HepG2 (cell line): ENCODE results near the gene FASLG. TPM values are rescaled to one million over a fixed set of nuclear protein-coding genes. Genes with fewer than 3 reads are reported as not detected.

Source experiments
- ATM ChIP-seq: fragments of 450-650 bp; IDR thresholded peaks from 2 replicates; pipeline ENCODE4 v1.7.1; 2017; ENCODE audit warnings: mild to moderate bottlenecking, borderline replicate concordance
- ELF1 ChIP-seq: sonication (generic); formaldehyde crosslinking; IDR thresholded peaks from 2 replicates; pipeline ENCODE4 v1.4.0; 2020; ENCODE audit warnings: missing genetic modification reagents
- ERF ChIP-seq: IDR thresholded peaks from 2 replicates; pipeline ENCODE4 v1.6.1; 2018; ENCODE audit warnings: missing biosample characterization, missing genetic modification reagents
- GATAD1 ChIP-seq: IDR thresholded peaks from 2 replicates; pipeline ENCODE4 v1.6.1; 2016; ENCODE audit warnings: missing genetic modification reagents, missing compliant biosample characterization
- GPN1 ChIP-seq: sonication (generic); formaldehyde crosslinking; IDR thresholded peaks from 2 replicates; pipeline ENCODE4 v1.5.1; 2020; ENCODE audit warnings: missing genetic modification reagents, borderline replicate concordance
- HNRNPLL ChIP-seq: fragments of 200-400 bp; formaldehyde crosslinking; IDR thresholded peaks from 2 replicates; pipeline ENCODE4 v1.6.1; 2017; ENCODE audit warnings: mild to moderate bottlenecking, low read depth, low read length; ENCODE audit not compliant: poor library complexity, severe bottlenecking
- HOXA3 ChIP-seq: sonication (generic); formaldehyde crosslinking; IDR thresholded peaks from 2 replicates; pipeline ENCODE4 v1.5.0; 2020; ENCODE audit warnings: missing genetic modification reagents
- KAT8 ChIP-seq: IDR thresholded peaks from 2 replicates; pipeline ENCODE4 v1.6.1; 2016; ENCODE audit warnings: missing genetic modification reagents, missing compliant biosample characterization
- KLF11 ChIP-seq: IDR thresholded peaks from 2 replicates; pipeline ENCODE4 v1.6.1; 2016; ENCODE audit warnings: missing compliant biosample characterization
- KLF15 ChIP-seq: sonication (generic); formaldehyde crosslinking; IDR thresholded peaks from 2 replicates; pipeline ENCODE4 v1.8.1; 2023; ENCODE audit warnings: borderline replicate concordance, mild to moderate bottlenecking, inconsistent platforms, missing genetic modification reagents, mixed read lengths
- ZFP1 ChIP-seq: IDR thresholded peaks from 2 replicates; pipeline ENCODE4 v1.6.1; 2016
- ZFP36L2 ChIP-seq: sonication (generic); formaldehyde crosslinking; IDR thresholded peaks from 2 replicates; pipeline ENCODE4 v1.4.0; 2020; ENCODE audit warnings: missing genetic modification reagents
- ZNF101 ChIP-seq: sonication (generic); formaldehyde crosslinking; IDR thresholded peaks from 2 replicates; pipeline ENCODE4 v1.4.0; 2020; ENCODE audit warnings: mild to moderate bottlenecking, low read depth, missing genetic modification reagents, borderline replicate concordance
- ZNF326 ChIP-seq: sonication (generic); formaldehyde crosslinking; IDR thresholded peaks from 2 replicates; pipeline ENCODE4 v1.4.0; 2020; ENCODE audit warnings: missing genetic modification reagents, borderline replicate concordance
- ZNF557 ChIP-seq: sonication (generic); formaldehyde crosslinking; IDR thresholded peaks from 2 replicates; pipeline ENCODE4 v1.4.0; 2020; ENCODE audit warnings: missing genetic modification reagents
- ZNF670 ChIP-seq: sonication (generic); formaldehyde crosslinking; IDR thresholded peaks from 2 replicates; pipeline ENCODE4 v1.8.0; 2022; ENCODE audit warnings: mild to moderate bottlenecking, missing genetic modification reagents, borderline replicate concordance
- ZNF777 ChIP-seq: sonication (generic); formaldehyde crosslinking; IDR thresholded peaks from 2 replicates; pipeline ENCODE4 v1.4.0; 2020; ENCODE audit warnings: missing genetic modification reagents
- polyA plus RNA-seq, 8 experiments: library from polyadenylated mRNA; depleted of rRNA in 3 of 8; stranded (reverse) in 7 of 8; unstranded in 1 of 8; fragments of >200 nt; fragmentation: Illumina TruSeq in 4 of 8; extraction: Trizol in 4 of 8; gene quantifications; 2 replicates each; pipeline versions ENCODE4 v1.2.1 to v1.2.3, GENCODE V29; 2011 to 2016; ENCODE audit warnings: low read depth in 4 of 8, missing spikeins in 1 of 8, mixed read lengths in 1 of 8; ENCODE audit not compliant: insufficient read depth in 1 of 8
- total RNA-seq, 5 experiments: library from RNA; depleted of rRNA; stranded (reverse); fragments of >200 nt; fragmentation: Illumina TruSeq; extraction: Trizol; gene quantifications; 2 replicates each; pipeline ENCODE4 v1.2.3, GENCODE V29; 2016; ENCODE audit warnings: low read depth in 1 of 5
- TF ChIP-seq, protein P1 (sequence below): sonication (generic); formaldehyde crosslinking; IDR thresholded peaks from 2 replicates; pipeline ENCODE4 v1.5.0; 2020; ENCODE audit warnings: mild to moderate bottlenecking, missing genetic modification reagents
- TF ChIP-seq, protein P2 (sequence below), 2 experiments: sonication (generic) in 1 of 2; formaldehyde crosslinking in 1 of 2; IDR thresholded peaks; 2 replicates each; pipeline versions ENCODE4 v1.4.0 to v1.6.1; 2016 to 2020; ENCODE audit warnings: borderline replicate concordance in 1 of 2, low read depth in 1 of 2, mild to moderate bottlenecking in 1 of 2, missing genetic modification reagents in 1 of 2
- TF ChIP-seq, protein P3 (sequence below): sonication (generic); formaldehyde crosslinking; IDR thresholded peaks from 2 replicates; pipeline ENCODE4 v1.4.0; 2020; ENCODE audit warnings: missing genetic modification reagents

The FASLG gene
- total and polyA plus RNA-seq, 2 of the 13 experiments (the other 11 are each of a cell fraction or from before 2014, with no cell fraction given), result 0.08 TPM; not detected in 1

DNA sequence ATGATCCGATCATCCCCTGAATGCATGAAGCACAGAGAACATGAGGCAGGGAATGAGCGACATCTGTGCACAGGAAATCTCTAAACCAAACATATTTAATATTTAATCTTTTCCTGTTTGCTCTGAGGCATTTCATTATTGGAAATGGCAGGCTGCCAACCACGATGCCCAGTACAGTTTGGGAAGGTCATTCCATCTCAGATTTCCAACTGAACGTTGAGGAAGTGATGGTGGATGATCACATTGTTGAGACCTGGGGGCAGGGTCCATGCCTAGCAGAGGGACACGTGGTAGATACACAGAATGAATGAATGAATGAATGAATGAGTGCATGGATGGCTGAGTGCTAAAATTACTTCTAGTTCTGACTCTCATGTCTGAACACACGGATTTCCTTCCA is 15.9 kb upstream of the FASLG start (continued):
- TF ChIP-seq, protein P1, sequence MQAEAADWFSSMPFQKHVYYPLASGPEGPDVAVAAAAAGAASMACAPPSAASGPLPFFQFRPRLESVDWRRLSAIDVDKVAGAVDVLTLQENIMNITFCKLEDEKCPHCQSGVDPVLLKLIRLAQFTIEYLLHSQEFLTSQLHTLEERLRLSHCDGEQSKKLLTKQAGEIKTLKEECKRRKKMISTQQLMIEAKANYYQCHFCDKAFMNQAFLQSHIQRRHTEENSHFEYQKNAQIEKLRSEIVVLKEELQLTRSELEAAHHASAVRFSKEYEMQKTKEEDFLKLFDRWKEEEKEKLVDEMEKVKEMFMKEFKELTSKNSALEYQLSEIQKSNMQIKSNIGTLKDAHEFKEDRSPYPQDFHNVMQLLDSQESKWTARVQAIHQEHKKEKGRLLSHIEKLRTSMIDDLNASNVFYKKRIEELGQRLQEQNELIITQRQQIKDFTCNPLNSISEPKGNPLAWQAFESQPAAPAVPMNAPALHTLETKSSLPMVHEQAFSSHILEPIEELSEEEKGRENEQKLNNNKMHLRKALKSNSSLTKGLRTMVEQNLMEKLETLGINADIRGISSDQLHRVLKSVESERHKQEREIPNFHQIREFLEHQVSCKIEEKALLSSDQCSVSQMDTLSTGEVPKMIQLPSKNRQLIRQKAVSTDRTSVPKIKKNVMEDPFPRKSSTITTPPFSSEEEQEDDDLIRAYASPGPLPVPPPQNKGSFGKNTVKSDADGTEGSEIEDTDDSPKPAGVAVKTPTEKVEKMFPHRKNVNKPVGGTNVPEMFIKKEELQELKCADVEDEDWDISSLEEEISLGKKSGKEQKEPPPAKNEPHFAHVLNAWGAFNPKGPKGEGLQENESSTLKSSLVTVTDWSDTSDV (CRISPR knock-in tag), result no peak
- TF ChIP-seq KLF15 (no peak), ZNF777 (CRISPR knock-in tag) (no peak), KLF11 (CRISPR knock-in tag) (no peak), ATM (no peak), GATAD1 (CRISPR knock-in tag) (no peak), GPN1 (CRISPR knock-in tag) (no peak), ZNF557 (CRISPR knock-in tag) (no peak), KAT8 (0 out of 2 replicates have a peak, but pooled peaks have one; percentile 20), ERF (CRISPR knock-in tag) (no peak), HOXA3 (CRISPR knock-in tag) (no peak), ZFP1 (CRISPR knock-in tag) (no peak), ZNF101 (CRISPR knock-in tag) (no peak), ZNF670 (no peak), HNRNPLL (no peak), ZFP36L2 (no peak), ELF1 (CRISPR knock-in tag) (0 out of 2 replicates have a peak, but pooled peaks have one; percentile 12), ZNF326 (CRISPR knock-in tag) (no peak)
- TF ChIP-seq, protein P2, sequence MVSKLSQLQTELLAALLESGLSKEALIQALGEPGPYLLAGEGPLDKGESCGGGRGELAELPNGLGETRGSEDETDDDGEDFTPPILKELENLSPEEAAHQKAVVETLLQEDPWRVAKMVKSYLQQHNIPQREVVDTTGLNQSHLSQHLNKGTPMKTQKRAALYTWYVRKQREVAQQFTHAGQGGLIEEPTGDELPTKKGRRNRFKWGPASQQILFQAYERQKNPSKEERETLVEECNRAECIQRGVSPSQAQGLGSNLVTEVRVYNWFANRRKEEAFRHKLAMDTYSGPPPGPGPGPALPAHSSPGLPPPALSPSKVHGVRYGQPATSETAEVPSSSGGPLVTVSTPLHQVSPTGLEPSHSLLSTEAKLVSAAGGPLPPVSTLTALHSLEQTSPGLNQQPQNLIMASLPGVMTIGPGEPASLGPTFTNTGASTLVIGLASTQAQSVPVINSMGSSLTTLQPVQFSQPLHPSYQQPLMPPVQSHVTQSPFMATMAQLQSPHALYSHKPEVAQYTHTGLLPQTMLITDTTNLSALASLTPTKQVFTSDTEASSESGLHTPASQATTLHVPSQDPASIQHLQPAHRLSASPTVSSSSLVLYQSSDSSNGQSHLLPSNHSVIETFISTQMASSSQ (IDR thresholded peaks at IDR 0.05; ENCODE audit: low read depth), result no peak
- TF ChIP-seq, protein P2 (CRISPR knock-in tag; IDR thresholded peaks at IDR 0.05; ENCODE audit: borderline replicate concordance), result peak; percentile 26; the same call in 1 of the 2 replicates
- TF ChIP-seq, protein P3, sequence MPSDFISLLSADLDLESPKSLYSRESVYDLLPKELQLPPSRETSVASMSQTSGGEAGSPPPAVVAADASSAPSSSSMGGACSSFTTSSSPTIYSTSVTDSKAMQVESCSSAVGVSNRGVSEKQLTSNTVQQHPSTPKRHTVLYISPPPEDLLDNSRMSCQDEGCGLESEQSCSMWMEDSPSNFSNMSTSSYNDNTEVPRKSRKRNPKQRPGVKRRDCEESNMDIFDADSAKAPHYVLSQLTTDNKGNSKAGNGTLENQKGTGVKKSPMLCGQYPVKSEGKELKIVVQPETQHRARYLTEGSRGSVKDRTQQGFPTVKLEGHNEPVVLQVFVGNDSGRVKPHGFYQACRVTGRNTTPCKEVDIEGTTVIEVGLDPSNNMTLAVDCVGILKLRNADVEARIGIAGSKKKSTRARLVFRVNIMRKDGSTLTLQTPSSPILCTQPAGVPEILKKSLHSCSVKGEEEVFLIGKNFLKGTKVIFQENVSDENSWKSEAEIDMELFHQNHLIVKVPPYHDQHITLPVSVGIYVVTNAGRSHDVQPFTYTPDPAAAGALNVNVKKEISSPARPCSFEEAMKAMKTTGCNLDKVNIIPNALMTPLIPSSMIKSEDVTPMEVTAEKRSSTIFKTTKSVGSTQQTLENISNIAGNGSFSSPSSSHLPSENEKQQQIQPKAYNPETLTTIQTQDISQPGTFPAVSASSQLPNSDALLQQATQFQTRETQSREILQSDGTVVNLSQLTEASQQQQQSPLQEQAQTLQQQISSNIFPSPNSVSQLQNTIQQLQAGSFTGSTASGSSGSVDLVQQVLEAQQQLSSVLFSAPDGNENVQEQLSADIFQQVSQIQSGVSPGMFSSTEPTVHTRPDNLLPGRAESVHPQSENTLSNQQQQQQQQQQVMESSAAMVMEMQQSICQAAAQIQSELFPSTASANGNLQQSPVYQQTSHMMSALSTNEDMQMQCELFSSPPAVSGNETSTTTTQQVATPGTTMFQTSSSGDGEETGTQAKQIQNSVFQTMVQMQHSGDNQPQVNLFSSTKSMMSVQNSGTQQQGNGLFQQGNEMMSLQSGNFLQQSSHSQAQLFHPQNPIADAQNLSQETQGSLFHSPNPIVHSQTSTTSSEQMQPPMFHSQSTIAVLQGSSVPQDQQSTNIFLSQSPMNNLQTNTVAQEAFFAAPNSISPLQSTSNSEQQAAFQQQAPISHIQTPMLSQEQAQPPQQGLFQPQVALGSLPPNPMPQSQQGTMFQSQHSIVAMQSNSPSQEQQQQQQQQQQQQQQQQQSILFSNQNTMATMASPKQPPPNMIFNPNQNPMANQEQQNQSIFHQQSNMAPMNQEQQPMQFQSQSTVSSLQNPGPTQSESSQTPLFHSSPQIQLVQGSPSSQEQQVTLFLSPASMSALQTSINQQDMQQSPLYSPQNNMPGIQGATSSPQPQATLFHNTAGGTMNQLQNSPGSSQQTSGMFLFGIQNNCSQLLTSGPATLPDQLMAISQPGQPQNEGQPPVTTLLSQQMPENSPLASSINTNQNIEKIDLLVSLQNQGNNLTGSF, result no peak
